K562 (cell line): ENCODE results near the gene CCN5. TPM values are rescaled to one million over a fixed set of nuclear protein-coding genes. Genes with fewer than 3 reads are reported as not detected.
A peak's percentile ranks its signal among the peaks of the same experiment; 100 is the strongest.

ENCODE experiments used
- ATAC-seq: fragments of 200-7000 bp; cut with Tn5 transposase; 3 replicates; pipeline ENCODE4 v1.9.1; 2020; ENCODE audit warnings: moderate library complexity
- BruUV-seq: library from RNA; stranded (reverse); fragments of 400-500 nt; replicated peaks from 2 replicates; lab custom pipeline; 2021; lab: Mats Ljungman, UMichigan
- CTCF ChIA-PET: fragments of 300-600 bp; formaldehyde crosslinking; extraction: SDS; loops from one replicate; lab custom pipeline; 2021; ENCODE audit warnings: low intra/inter-chr PET ratio; lab: Yijun Ruan, JAX
- POLR2A ChIA-PET: fragments of 300-600, 350-650 bp; sonication (Branson Sonifier 250); formaldehyde crosslinking; extraction: SDS; loops from one replicate; lab custom pipeline; 2021; ENCODE audit warnings: antibody characterized with exemption, inconsistent platforms; lab: Yijun Ruan, JAX
- DNase-seq, 4 experiments: peaks; one replicate each; pipeline versions ENCODE4 v3.0.0 to v3.0.0-alpha.2; 2011 to 2018; ENCODE audit warnings: low spot score in 3 of 4, mixed read lengths in 3 of 4; ENCODE audit errors: extremely low read depth in 1 of 4
- FAIRE-seq: peaks from 2 replicates; lab custom pipeline; 2011; peaks lifted over from hg19 to GRCh38; lab: Jason Lieb, UNC
- H2AFZ ChIP-seq: 2 replicates; pipeline ENCODE4 v1.6.0; 2011; ENCODE audit warnings: low read depth, low read length, control low read depth, inconsistent platforms
- H3K27ac ChIP-seq: fragments of 200-600 bp; 3 replicates; pipeline ENCODE4 v1.8.0; 2011; ENCODE audit warnings: low read depth, mild to moderate bottlenecking, control low read depth, inconsistent platforms, low read length, moderate library complexity, mixed read lengths; ENCODE audit errors: extremely low read depth
- H3K27me3 ChIP-seq, 2 experiments: fragments of 300-600 bp in 1 of 2; 2 replicates in 1 of 2; 3 replicates in 1 of 2; pipeline versions ENCODE4 v1.6.0 to v1.8.0; 2011; ENCODE audit warnings: inconsistent platforms in 2 of 2, low read length in 2 of 2, mild to moderate bottlenecking in 1 of 2, mixed read lengths in 1 of 2, moderate library complexity in 1 of 2; ENCODE audit not compliant: control insufficient read depth in 2 of 2, insufficient read depth in 2 of 2
- H3K36me3 ChIP-seq: fragments of 300-600 bp; 3 replicates; pipeline ENCODE4 v1.8.0; 2011; ENCODE audit warnings: mild to moderate bottlenecking, low read length, inconsistent platforms; ENCODE audit not compliant: control insufficient read depth, insufficient read depth
- H3K4me1 ChIP-seq, 2 experiments: fragments of 200-600 bp in 1 of 2; replicated peaks in 1 of 2; 2 replicates in 1 of 2; 3 replicates in 1 of 2; pipeline versions ENCODE4 v1.5.1 to v1.8.0; 2011; ENCODE audit warnings: inconsistent platforms in 2 of 2, low read length in 2 of 2, mild to moderate bottlenecking in 1 of 2, mixed read lengths in 1 of 2, moderate library complexity in 1 of 2; ENCODE audit not compliant: control insufficient read depth in 2 of 2, insufficient read depth in 2 of 2
- H3K4me2 ChIP-seq: 2 replicates; pipeline ENCODE4 v1.6.1; 2011; ENCODE audit warnings: low read length, control low read depth, inconsistent platforms, mixed read lengths; ENCODE audit not compliant: insufficient read depth
- H3K4me3 ChIP-seq: fragments of 200-600 bp; sonication (generic), shearing (Covaris generic); 2 replicates; pipeline ENCODE4 v1.5.1; 2016; ENCODE audit warnings: control low read depth, inconsistent platforms
- H3K79me2 ChIP-seq: fragments of 200-600 bp; 3 replicates; pipeline ENCODE4 v1.8.0; 2011; ENCODE audit warnings: low read length, inconsistent platforms; ENCODE audit not compliant: control insufficient read depth, insufficient read depth
- H3K9ac ChIP-seq, 2 experiments: 2 replicates each; pipeline versions ENCODE4 v1.6.0 to v1.6.1; 2011; ENCODE audit warnings: low read depth in 2 of 2, low read length in 2 of 2, control low read depth in 1 of 2, inconsistent platforms in 1 of 2, mild to moderate bottlenecking in 1 of 2, mixed read lengths in 1 of 2; ENCODE audit not compliant: insufficient read depth in 1 of 2
- H3K9me1 ChIP-seq: one replicate; pipeline ENCODE4 v1.6.0; 2011; ENCODE audit warnings: inconsistent platforms, mild to moderate bottlenecking, low read length, moderate library complexity; ENCODE audit not compliant: control insufficient read depth, insufficient read depth
- H3K9me3 ChIP-seq: replicated peaks from 2 replicates; pipeline ENCODE4 v1.5.1; 2011; ENCODE audit warnings: low read depth, low read length, inconsistent platforms; ENCODE audit not compliant: control insufficient read depth, insufficient read depth
- H4K20me1 ChIP-seq: replicated peaks from 2 replicates; pipeline ENCODE4 v1.6.1; 2011; ENCODE audit warnings: low read length, inconsistent platforms, mixed read lengths; ENCODE audit not compliant: control insufficient read depth, insufficient read depth
- ARNT ChIP-seq, 2 experiments: fragments of 450-650 bp; IDR thresholded peaks; 2 replicates each; pipeline ENCODE4 v1.6.1; 2016; ENCODE audit warnings: mild to moderate bottlenecking in 1 of 2
- CREM ChIP-seq: IDR thresholded peaks from 2 replicates; pipeline ENCODE4 v1.6.1; 2014; ENCODE audit warnings: antibody characterized with exemption, low read depth
- ETV6 ChIP-seq, 3 experiments: fragments of 150-350 bp in 1 of 3; sonication (generic) in 1 of 3; formaldehyde crosslinking in 1 of 3; IDR thresholded peaks; 2 replicates each; pipeline versions ENCODE4 v1.6.1 to v1.8.0; 2014 to 2022; ENCODE audit warnings: borderline replicate concordance in 2 of 3, low read depth in 2 of 3, antibody characterized with exemption in 1 of 3, low read length in 1 of 3, mild to moderate bottlenecking in 1 of 3, missing genetic modification reagents in 1 of 3
- FOSL1 ChIP-seq: fragments of 200-800 bp; sonication (Bioruptor generic); conservative IDR thresholded peaks from 2 replicates; pipeline ENCODE4 v1.6.1; 2016; ENCODE audit warnings: missing genetic modification characterization, missing compliant biosample characterization
- GABPB1 ChIP-seq: sonication (generic); formaldehyde crosslinking; IDR thresholded peaks from 2 replicates; pipeline ENCODE4 v1.8.0; 2022; ENCODE audit warnings: mild to moderate bottlenecking, missing genetic modification reagents
- GATAD2B ChIP-seq: fragments of 450-650 bp; IDR thresholded peaks from 2 replicates; pipeline ENCODE4 v1.6.1; 2017; ENCODE audit warnings: mild to moderate bottlenecking, borderline replicate concordance
- KAT7 ChIP-seq: sonication (generic); formaldehyde crosslinking; IDR thresholded peaks from 2 replicates; pipeline ENCODE4 v1.8.0; 2022; ENCODE audit warnings: missing genetic modification reagents, mild to moderate bottlenecking, borderline replicate concordance
- KDM2B ChIP-seq: fragments of 250-450 bp; sonication (Bioruptor Pico); IDR thresholded peaks from 2 replicates; pipeline ENCODE4 v1.8.0; 2021; ENCODE audit warnings: mild to moderate bottlenecking, moderate library complexity
- KLF1 ChIP-seq: fragments of 450-650 bp; IDR thresholded peaks from 2 replicates; pipeline ENCODE4 v1.6.1; 2016; ENCODE audit warnings: missing genetic modification characterization, missing compliant biosample characterization
- KLF6 ChIP-seq: fragments of 250-450 bp; sonication (Bioruptor Pico); IDR thresholded peaks from 2 replicates; pipeline ENCODE4 v1.4.0; 2020; ENCODE audit warnings: mild to moderate bottlenecking, moderate library complexity, borderline replicate concordance
- MXD1 ChIP-seq: fragments of 250-450 bp; sonication (Bioruptor Pico); IDR thresholded peaks from 2 replicates; pipeline ENCODE4 v1.8.0; 2021; ENCODE audit warnings: borderline replicate concordance, mild to moderate bottlenecking, moderate library complexity; ENCODE audit not compliant: poor library complexity, severe bottlenecking
- PHTF2 ChIP-seq: fragments of 250-450 bp; sonication (Bioruptor Pico); IDR thresholded peaks from 2 replicates; pipeline ENCODE4 v1.5.0; 2021; ENCODE audit warnings: mild to moderate bottlenecking
- RBFOX2 ChIP-seq: fragments of 200-400 bp; formaldehyde crosslinking; IDR thresholded peaks from 2 replicates; pipeline ENCODE4 v1.6.1; 2017; ENCODE audit warnings: low read depth, mild to moderate bottlenecking, low read length, moderate library complexity
- SMAD1 ChIP-seq: fragments of 150-350 bp; IDR thresholded peaks from 2 replicates; pipeline ENCODE4 v1.6.1; 2014; ENCODE audit warnings: low read length, low read depth; ENCODE audit not compliant: partially characterized antibody
- ZBTB33 ChIP-seq: sonication (generic); formaldehyde crosslinking; IDR thresholded peaks from 2 replicates; pipeline ENCODE4 v1.8.1; 2023; ENCODE audit warnings: mild to moderate bottlenecking, missing genetic modification reagents
- ZNF324 ChIP-seq: fragments of 250-450 bp; sonication (Bioruptor Pico); IDR thresholded peaks from 2 replicates; pipeline ENCODE4 v1.4.0; 2020; ENCODE audit warnings: mild to moderate bottlenecking
- ZNF354B ChIP-seq: fragments of 250-450 bp; sonication (Bioruptor Pico); IDR thresholded peaks from 2 replicates; pipeline ENCODE4 v1.4.0; 2020
- WGBS: fragments of 100-300 bp; shearing (Covaris generic); methylation state at CpG from one replicate; pipeline ENCODE4 v1.1.6; 2016; ENCODE audit warnings: low coverage, mixed read lengths; ENCODE audit not compliant: insufficient coverage; ENCODE audit errors: missing lambda C conversion rate; 5-methylcytosine and 5-hydroxymethylcytosine counted together
- in situ Hi-C: fragments of 300-500 bp; cut with MboI; formaldehyde crosslinking; loops from 4 replicates; pipeline ENCODE4 v1.15.0; 2018; ENCODE audit warnings: inconsistent platforms, mixed read lengths
- intact Hi-C: fragments of 100-400 bp; cut with micrococcal nuclease; formaldehyde crosslinking; loops from 2 replicates; pipeline ENCODE4 v1.14.2; 2022
- polyA plus RNA-seq, 8 experiments: library from polyadenylated mRNA; depleted of rRNA in 4 of 8; stranded (reverse) in 5 of 8; unstranded in 3 of 8; fragments of >200 nt; fragmentation: Nextera tagmentation in 2 of 8; fragmentation: Illumina TruSeq in 1 of 8; extraction: Ambion mirVana in 2 of 8; extraction: Trizol in 1 of 8; gene quantifications; 2 replicates each; pipeline versions ENCODE4 v1.2.1 to v1.2.3, GENCODE V29; 2011 to 2014; ENCODE audit warnings: inconsistent platforms in 1 of 8, missing spikeins in 1 of 8
- total RNA-seq, 7 experiments: library from RNA; depleted of rRNA in 6 of 7; stranded (reverse); fragments of >200 nt in 6 of 7; fragmentation: Illumina TruSeq in 2 of 7; extraction: Trizol in 2 of 7; gene quantifications; 2 replicates each; pipeline versions ENCODE4 v1.2.1 to v1.2.3, GENCODE V29; 2011 to 2021; ENCODE audit warnings: low replicate concordance in 1 of 7
- TF ChIP-seq, protein P1 (sequence below): fragments of 450-650 bp; conservative IDR thresholded peaks from 2 replicates; pipeline ENCODE4 v1.6.1; 2016; ENCODE audit warnings: missing genetic modification characterization, low read depth, mild to moderate bottlenecking, missing compliant biosample characterization, moderate library complexity

The CCN5 gene
- total and polyA plus RNA-seq, 9 of the 15 experiments (the other 6 are each of a cell fraction or from before 2014, with no cell fraction given), result not detected

GRCh38 chr20:44750081-44750805 lies 35.1 kb downstream of the CCN5 start:
- ATAC-seq, result peak; percentile 60
- H2AFZ ChIP-seq, result peak overlapping the region; percentile 68
- H3K9me3 ChIP-seq, result no peaks in the 10 kb centered on the region
- no peaks in the 10 kb centered on the region for H4K20me1 ChIP-seq
- peaks cover 3 to 22% of the 10 kb centered on the region in 2 experiments; a peak in 4 of 5 replicates for H3K4me1 ChIP-seq
- FAIRE-seq, result no peak
- 14% methylated on average over 59 of the region's 73 CpGs for WGBS
- H3K9me1 ChIP-seq, result no peaks in the 10 kb centered on the region
- no peak overlapping the region for H3K4me3 ChIP-seq
- peak overlapping the region; percentile 62 for H3K4me2 ChIP-seq
- DNase-seq, result peak; percentile 37 to 82 (median 70)
- intact Hi-C loops, result no loop called here
- in situ Hi-C loops, result no loop called here
- peak overlapping the region in 1 of 2 experiments; percentile 47; a peak in 1 of 4 replicates for H3K9ac ChIP-seq
- ChIA-PET CTCF (interaction anchor here (0.6 to 1.9 kb wide), 3 partner anchors 65 to 117 kb away, joined by 3 to 8 read pairs (median 6); no protein-coding TSS in a partner anchor), POLR2A (interaction anchor here (0.6 to 0.7 kb wide), 3 partner anchors 98 to 292 kb away, joined by 3 to 4 read pairs (median 3); no protein-coding TSS in a partner anchor)
- H3K36me3 ChIP-seq, result no peaks in the 10 kb centered on the region
- H3K27me3 ChIP-seq, result peaks cover 12 to 76% of the 10 kb centered on the region in 2 experiments
- BruUV-seq, result no TSS peak
- H3K79me2 ChIP-seq, result no peaks in the 10 kb centered on the region
- no peak overlapping the region for H3K27ac ChIP-seq
- TF ChIP-seq KAT7 (no peak), RBFOX2 (peak; percentile 36; the same call in 1 of the 2 replicates), GATAD2B (no peak), FOSL1 (tag) (no peak), KLF1 (tag) (no peak), ARNT (IDR thresholded peaks at IDR 0.05) (no peak), SMAD1 (no peak), ZBTB33 (CRISPR knock-in tag) (no peak), PHTF2 (CRISPR knock-in tag) (no peak), ZNF354B (no peak), CREM (no peak), KDM2B (CRISPR knock-in tag) (no peak), ZNF324 (CRISPR knock-in tag) (no peak), ETV6 (IDR thresholded peaks at IDR 0.05; ENCODE audit: borderline replicate concordance in 1 of 2, low read depth in 2 of 2, low read length in 1 of 2) (no peak), ETV6 (CRISPR knock-in tag; IDR thresholded peaks at IDR 0.05; ENCODE audit: borderline replicate concordance) (no peak), MXD1 (CRISPR knock-in tag) (no peak), KLF6 (no peak), GABPB1 (no peak; the same call in 1 of the 2 replicates)
- TF ChIP-seq, protein P1, sequence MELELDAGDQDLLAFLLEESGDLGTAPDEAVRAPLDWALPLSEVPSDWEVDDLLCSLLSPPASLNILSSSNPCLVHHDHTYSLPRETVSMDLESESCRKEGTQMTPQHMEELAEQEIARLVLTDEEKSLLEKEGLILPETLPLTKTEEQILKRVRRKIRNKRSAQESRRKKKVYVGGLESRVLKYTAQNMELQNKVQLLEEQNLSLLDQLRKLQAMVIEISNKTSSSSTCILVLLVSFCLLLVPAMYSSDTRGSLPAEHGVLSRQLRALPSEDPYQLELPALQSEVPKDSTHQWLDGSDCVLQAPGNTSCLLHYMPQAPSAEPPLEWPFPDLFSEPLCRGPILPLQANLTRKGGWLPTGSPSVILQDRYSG (tag), result no peak
